HG03159 (cell line): Measurements from ENCODE around the gene INMT.

Experiments used
- ATAC-seq: cut with Tn5 transposase; IDR thresholded peaks from one replicate; pipeline ENCODE4 v1.9.1; 2021; ENCODE audit warnings: mild to moderate bottlenecking, moderate library complexity; ENCODE audit not compliant: unreplicated experiment

INMT gene

DNA sequence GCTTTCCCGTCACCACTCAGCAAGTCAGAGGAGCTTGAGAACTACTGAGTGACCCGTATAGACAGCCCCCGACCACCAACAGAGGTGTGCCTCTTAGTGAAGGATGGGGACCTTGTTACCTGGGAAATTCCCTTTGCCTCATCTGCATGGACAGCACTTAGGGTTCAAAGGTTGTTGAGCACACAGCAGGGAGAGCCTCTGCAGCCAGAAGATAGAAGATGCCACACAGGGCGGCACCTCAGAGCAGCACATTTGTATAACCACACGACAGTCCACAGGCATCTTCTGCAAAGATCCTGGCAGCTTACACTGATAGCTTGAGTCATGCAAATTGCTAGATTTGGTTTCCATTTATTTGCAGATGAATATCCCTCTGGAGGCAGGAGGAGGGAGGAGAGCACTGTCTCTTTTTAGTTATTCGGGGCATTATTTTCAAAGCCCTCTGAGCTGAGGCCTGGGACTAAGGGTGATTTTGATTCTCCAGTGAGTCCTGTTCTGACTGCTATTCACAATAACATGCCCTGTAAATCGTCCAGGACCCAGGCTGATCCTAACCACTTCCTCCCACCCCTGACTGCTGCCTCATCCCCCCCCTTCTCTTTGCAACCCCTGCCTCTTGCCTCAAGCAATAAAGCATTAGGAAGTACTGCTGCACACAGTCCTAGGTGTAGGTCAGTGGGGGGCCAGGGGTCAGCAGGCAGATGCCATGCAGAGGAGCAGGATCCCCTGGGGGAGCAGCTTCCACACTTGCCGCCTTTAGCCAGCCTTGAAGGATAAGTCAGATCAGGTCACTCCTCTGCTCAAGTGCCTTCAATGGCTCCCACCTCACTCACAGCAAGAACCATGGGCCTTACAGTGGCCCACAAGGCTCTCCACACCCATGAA lies 24.6 kb upstream of the INMT start:
- no peak for ATAC-seq

DNA sequence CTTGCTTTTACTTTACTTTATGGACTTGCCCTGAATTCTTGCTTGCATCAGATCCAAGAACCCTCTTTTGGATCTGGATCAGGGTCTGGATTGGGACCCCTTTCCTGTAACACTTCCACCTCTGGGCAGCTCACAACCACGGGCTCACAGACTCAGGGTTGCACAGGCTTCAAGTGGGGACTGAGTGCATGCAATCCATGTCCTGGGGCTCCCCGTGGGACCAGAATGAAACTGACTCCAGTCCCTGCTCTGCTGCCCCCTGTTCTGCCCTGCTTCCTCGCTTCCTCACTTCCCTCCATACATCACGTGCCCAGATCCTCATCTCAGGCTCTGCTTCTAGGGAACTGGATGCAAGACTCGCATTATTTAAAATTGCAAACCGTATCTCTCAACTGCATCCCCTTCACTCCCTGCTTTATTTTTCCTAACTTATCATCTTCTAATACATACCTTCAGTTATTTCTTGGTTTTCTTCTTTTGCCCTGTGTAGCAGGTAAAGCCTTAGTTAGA lies 23.3 kb upstream of the INMT start:
- ATAC-seq, result no peak

DNA sequence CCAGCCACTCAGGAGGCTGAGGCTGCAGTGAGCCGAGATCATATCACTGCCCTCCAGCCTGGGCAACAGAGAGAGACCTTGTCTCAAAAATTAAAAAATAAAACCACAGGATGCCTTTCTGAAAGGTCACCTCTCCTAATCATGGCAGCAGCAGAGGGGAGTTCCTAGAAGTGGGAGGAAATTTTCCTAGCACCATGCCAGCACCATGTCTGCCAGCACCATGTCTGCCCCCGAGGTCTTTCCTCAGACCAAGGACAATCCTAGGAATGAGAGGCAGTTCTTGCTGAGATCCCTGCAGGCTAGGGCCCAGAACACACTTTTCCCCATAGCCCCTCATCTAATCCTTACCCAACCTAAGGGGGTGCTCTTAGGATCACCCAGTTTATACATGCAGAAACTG lies 22.3 kb upstream of the INMT start:
- ATAC-seq, result no peak

DNA sequence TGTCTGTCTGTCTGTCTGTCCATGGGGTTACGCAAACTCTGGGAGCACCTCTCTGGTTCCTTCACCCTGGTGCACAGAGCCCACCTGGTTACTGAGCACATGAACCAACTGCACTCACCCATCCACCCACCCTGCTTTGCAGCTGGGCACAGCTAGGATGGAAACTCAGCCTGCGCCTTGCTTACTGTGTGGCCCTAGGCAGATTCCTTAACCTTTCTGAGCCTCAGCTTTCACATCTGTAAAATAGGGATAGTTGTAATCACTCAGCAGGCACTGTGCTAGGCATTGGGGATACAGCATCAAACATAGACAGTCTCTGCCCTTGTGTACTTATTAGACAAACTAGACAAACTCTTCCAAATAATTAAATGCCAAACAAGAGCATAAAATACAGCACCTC lies 21.8 kb upstream of the INMT start:
- ATAC-seq, result no peak

DNA sequence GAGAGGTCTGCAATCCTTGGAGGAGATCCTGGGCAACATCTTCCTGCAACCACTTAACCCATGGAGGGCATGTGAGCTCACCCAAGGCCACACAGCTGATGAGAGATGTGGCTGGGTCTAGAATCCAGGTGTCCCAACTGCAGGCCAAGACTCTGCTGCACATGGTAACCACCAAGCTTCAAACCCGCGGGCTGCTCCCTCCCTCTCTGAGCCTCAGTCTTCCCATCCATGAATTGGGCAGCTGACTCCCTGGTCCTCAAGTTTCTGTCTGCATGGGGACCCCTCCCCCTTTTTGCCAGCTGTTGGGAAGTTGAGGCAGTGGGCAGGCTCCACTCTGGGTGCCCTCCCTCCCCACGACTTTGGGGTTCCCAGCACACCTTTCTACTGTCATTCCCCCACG lies 20.9 kb upstream of the INMT start:
- ATAC-seq, result no peak

DNA sequence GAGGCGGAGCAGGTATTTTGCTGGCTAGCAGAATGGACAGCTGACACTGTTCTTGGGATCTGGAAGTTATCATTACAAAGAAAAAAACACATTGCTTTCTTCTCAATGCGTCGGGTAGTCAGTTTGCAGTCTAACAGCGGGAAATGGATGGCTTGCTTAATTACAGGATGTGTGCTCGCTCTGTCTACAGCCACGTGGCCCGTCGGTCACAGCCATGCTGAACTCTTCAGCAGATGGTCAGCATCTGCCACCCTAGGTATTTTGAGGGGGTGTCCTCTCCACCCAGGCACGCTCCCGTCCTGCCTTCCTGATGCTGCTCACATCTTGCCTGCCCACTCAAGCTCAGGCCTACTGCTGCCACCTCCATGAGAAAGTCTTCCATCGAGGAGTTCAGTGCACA lies 20.4 kb upstream of the INMT start:
- ATAC-seq, result no peak

DNA sequence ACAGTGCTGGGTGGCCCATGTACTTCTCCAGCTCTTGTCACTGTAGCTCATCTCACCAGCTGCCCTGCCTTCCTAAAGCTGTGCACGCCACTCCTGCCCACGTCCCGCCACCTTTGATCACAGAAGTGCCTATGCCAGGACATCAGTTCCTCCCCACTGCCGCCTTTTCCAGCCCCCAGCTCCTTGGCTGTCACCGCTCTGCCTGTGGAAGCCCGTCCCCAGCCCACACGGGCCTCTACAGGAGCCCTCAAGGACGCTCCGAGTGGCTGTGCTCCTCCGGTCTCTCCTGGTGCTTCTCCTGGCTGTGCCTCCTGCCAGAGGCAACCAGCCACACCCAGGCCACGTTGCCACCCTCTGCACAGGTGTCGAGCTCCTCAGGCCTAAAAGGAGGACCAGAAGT lies 19.3 kb upstream of the INMT start:
- no peak for ATAC-seq

DNA sequence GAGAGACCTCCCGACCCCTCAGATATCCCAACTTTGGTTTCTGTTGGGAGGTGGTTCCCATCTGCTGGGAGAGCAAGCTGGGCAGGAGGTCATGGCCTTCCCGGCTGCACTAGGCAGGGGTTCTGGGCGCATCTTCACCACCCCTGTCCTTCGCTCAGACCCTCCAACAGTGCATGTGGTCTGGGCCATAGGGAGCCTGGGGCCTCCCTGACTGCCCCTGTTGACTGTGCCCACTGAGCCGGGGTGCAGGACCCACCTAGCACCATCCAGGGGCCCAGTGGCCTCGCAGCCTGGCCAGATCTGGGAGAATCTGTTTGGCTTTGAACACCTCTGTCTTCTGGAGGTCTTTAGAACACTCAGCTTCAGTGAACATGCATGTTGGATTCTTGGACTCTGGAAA lies 18.7 kb upstream of the INMT start:
- no peak for ATAC-seq

DNA sequence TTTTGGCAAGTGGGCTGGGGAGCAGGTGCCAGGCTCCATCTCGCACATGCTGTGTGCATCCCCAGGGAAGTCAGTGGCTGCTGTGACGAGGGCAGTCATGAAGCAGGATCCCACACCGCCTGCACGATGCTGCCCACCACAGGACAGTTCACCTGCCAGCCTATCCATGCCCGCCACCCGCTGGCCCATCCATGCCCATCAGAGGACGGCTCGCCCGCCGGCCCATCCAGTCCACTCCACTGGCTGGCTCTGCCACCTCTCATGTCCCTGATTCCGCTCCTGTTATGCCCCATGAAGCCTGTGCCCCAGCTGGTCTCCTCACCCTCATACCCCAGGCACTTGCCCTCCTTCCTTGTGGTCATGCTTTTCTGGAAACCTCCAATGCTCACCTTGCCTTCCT lies 18.2 kb upstream of the INMT start:
- no peak for ATAC-seq

DNA sequence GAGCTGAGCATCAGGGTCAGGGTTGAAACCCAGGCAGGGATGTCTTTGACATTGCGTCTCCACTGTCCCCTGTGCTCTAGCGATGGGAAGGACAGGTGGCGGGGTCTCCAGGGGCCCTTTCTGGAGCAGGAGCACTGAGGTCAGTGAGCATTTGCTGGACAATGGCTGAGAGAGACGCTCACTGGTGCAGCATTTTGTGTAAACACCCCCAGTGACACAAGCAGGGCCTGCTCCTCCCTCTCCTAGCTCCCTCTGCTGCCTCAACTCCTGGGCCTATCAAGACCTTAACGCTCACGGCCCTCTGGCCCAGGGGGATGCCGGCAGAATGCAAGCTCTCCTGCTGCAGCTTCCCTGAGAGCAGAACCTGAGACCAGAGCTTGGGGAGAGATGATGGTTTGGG lies 17.4 kb upstream of the INMT start:
- ATAC-seq, result no peak

DNA sequence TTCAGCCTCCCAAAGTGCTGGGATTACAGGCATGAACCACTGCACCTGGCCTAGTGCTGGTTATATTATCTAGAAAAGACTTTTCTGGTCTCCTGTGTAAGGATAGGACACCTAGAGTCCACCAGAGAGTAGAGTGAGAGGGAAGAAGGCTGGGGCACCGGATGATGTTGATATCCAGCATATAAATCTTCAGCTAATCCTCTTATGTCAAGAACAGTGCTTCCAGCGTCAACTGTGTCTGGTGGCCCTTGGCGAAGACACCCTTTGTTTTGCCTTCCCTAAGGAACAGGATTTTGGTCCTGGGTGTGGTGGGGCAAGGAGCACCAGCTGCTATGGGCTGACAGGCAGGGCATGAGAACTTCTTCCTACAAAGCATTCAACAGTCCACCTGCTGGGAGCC lies 16.3 kb upstream of the INMT start:
- ATAC-seq, result no peak

DNA sequence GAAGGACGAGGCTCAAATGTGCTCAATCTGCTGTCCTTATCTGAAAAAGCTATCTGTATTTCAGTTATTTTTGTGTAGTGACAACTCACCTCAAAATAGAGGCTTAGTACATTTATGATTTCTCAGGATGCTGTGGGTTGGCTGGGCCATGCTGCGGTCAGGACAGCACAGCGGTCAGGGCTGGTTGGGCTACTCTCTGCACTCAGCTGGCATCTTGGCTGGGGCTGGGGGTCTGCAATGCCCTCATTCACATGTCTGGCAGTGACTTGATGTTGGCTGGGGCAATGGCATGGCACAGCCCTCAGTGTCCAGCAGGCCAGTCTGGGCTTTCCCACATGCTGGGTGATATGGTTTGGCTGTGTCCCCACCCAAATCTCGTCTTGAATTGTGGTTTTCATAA lies 15.6 kb upstream of the INMT start:
- ATAC-seq, result no peak

DNA sequence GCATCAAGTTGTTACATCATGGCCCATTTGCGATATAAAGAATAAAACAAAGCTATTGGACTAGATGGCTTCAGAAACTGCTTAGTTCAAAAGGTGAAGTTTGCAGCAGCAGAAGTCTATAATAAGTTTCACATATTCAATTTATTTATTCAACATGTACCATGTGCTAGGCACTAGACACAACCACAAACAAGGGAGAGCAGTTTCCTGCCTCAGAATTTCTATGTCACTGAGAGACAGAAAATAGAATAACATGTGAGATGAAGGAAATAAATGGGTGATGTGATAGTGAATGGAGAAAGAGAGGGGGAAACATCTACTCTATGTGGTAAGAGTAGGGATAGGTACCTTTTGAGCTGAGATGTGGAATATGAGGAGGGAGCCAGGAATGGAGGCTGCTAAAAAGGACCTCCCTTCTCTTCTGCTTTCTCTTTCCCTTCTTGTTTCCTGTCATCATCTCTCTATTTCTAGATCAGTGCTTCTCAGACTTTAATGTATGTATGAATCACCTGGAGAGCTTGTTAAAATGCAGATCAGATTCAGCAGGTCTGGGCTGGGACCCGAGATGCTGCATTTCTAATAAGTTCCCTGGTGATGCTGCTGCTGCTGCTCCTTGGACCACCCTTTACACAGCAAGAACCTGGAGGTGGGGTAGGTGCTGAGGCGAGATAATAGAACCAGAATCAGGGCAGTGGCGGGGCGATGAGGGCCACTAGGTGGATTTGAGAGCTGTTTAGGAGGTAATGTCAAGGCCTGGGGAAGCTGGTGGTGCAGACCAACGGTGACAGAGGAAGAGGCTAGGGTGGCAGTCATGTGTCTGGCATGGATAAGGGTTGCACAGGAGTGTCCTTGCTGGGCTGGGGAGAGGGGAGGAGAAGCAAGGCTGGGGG lies 13.7 kb upstream of the INMT start:
- no peak for ATAC-seq

DNA sequence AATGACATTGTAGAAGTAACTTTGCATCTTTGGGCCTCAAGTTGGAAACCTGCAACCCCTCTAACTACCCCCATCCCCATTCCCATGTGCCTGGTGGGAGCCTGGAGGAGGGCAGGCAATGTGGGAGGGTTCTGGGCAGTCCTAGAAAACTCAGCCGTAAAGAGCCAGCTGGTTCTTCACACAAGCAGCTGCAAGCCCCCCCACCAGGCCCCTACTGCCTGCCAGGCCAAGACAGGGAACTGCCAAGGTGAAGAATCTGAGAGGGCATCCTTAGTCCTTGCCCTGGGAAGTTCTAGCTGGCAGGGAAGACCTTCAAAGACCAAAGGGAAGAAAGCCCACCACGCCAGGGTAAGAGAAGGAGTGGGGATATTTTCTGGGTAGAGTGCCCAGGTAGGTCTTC lies 12.2 kb upstream of the INMT start:
- ATAC-seq, result no peak

DNA sequence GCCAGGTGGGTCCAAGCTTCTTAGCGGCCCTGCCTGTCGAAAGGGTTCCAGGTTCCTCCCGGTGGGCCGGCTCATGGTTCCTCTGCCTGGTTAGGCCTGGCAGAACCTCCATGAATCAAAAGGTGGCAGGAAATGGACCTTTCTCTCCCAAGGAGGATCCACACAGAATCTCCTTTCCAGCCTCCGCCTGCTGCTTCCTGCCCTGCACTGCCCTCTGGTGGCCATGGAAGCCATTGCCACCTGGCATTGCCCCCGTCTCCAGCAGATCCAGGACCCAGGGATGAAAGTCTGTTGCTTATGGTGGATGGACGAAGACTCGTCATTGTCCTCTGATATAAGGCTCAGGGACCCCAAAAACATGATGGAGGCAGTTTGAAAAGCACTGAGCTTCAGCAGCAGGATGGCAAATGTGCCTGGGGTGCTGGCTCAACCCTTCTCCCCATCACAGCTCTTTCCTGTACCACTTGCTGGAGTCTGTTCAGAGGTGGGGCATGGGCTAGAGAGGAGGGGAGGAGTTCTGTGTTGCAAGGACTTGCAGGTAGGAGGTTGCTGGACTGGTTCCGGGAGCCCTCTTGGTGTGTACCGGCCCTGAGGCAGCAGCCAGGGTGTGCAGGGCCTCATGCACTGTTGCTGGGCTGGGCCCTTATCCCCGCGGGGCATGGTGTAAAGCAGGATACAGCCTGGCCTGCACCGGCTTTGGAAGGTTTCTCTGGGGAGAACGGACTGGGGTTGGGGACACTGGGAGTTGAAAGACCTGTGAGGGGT lies 11.3 kb upstream of the INMT start:
- no peak for ATAC-seq

DNA sequence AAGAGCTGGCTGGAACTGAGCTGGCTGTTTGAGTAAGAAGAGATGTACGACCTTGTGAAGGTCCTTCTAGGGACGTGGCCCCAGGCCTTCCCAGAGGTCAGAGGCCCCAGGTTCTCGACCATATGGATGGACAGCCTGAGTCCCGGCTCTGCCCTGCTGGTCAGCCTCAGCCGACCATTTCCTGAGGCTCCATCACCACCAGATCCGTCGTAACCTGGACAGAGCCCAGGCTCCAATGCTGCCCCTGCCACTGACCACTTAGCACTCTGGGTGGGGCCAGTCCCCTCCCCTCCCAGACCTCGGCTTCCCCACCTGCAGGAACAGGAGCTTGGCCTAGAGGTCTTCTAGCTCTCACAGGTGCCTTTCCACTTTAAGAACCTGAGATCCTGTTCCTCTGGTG lies 10.6 kb upstream of the INMT start:
- no peak for ATAC-seq

DNA sequence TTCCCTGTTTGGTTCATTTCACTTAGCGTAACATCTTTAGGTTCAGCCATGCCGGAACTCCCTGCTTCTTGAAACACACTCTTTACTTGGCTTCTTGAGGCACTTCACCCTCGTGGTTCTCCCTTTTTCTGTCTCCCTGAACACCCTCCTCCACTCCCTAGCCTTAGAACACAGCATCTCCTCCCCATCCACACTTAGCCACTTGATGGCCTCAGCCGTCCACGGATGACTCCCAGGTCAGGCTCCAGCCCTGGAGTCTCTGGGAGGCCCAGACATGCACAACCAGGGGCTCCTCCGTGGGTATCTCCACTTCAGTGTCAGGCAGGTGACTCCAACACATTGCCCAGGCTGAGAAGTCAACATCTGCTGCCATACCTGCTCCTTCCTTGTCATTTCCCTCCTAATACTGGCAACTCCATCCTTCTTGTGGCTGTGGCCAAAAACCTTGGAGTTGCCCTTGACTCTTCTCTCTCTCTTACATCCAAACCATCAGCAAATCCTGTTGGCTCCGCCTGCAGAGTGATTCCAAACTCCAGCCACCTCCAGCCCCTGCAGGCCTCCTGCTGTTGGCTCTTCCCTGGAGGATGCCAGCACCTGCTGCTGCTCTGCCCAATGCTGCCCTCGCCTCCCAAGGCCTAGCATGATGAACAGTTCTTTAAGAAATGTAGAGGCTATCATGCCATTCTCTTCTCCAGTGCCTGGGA lies 8.4 kb upstream of the INMT start:
- no peak for ATAC-seq

DNA sequence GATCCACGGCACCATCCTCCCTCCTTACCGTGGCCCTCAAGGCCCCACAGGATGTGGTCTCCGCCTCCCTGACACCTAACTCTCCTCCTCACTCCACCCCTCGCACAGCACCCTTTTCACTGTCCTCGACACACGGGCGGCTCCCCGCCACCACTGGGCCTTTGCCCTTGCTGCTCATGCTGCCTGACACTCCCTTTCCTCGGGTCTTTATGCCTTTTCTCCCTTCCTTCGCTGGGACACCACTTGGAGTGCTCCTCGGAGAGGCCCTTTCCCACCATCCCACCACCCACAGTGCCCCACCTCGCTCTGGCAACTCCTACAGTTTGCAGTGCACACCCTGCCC lies 7.9 kb upstream of the INMT start:
- no peak for ATAC-seq

DNA sequence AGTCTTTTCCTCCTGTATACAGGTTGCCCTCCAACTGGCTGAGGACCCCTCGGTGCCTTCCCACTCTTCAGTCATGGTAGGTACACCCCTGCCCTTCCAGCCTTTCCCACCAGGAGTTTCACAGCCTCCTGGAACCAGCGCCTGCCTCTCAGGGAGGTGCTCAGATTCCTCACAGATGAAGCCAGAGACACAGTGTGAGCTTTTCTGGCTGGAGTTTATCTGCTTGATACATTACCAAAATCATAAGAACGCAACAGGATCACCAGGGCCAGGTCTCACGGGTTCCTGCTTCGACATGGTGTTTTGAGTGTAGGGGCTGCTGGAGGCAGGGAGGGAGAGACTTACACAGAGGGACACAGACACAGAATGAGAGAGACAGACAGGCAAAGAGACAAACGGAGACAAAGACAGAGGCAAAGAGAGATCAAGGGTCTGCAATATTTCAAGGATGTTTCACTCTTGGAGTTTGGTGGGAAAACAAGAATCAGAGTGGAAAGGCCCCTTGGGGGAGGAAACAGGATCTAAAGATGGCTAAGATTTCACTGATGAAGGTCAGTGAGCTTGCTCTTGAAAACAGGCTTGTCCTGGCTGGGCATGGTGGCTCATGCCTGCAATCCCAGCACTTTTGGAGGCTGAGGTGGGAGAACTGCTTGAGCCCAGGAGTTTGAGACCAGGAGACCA lies 6.5 kb upstream of the INMT start:
- no peak for ATAC-seq

DNA sequence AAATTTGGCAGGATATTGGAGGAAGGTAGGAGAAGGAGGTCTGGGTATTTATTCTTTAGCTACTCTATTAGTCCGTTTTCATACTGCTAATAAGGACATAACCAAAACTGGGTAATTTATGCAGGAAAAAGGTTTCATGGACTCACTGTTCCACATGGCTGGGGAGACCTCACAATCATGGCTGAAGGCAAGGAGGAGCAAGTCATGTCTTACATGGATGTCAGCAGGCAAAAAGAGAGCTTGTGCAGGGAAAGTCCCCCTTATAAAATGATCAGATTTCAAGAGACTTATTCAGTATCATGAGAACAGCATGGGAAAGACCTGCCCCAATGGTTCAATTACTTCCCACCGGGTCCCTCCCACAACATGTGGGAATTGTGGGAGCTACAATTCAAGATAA lies 1.9 kb upstream of the INMT start:
- ATAC-seq, result no peak
